A673 (cell line): ENCODE results near the gene COMP.

ENCODE experiments used
- CTCF ChIP-seq: fragments of 300-800, 200-600 bp; sonication (generic); conservative IDR thresholded peaks from 2 replicates; pipeline ENCODE4 v1.5.1; 2017; ENCODE audit warnings: low read depth, mild to moderate bottlenecking, antibody characterized with exemption, low read length, moderate library complexity, mixed read lengths
- EZH2 ChIP-seq: fragments of 200-600 bp; sonication (generic); IDR thresholded peaks from 2 replicates; pipeline ENCODE4 v1.6.1; 2017; ENCODE audit warnings: borderline replicate concordance, low read depth, mild to moderate bottlenecking, mixed read lengths, antibody characterized with exemption, low read length; ENCODE audit not compliant: poor library complexity, severe bottlenecking

GRCh38 chr19:18735752-18736151, 55.4 kb downstream of the COMP start:
- TF ChIP-seq CTCF (no peak), EZH2 (no peak)
